OCI-LY3 (cell line): ENCODE results near the gene IL1B.

Source experiments
- CTCF ChIP-seq: fragments of 200-600, 300-600 bp; sonication (generic); IDR thresholded peaks from 2 replicates; pipeline ENCODE4 v1.5.1; 2014; ENCODE audit warnings: antibody characterized with exemption, low read length, low read depth
- EZH2phosphoT487 ChIP-seq: fragments of 200-600 bp; shearing (Covaris generic); IDR thresholded peaks from 2 replicates; pipeline ENCODE4 v1.6.1; 2018; ENCODE audit warnings: antibody characterized with exemption, mixed run types, low read depth

- TF ChIP-seq CTCF (no peak), EZH2phosphoT487 (no peak)
Observed at GRCh38 chr2:112821682-112822081, 14.9 kb downstream of the IL1B start.
